ENCODE data around the gene ADCYAP1. TPM values are rescaled to one million over a fixed set of nuclear protein-coding genes. Genes with fewer than 3 reads are reported as not detected.
"Not testable (repeated sequence)": the region's sequence is repeated elsewhere in the genome, so short reads cannot be mapped to it uniquely, and the experiment has no call there.

The ADCYAP1 gene
- 1 to 10 TPM in 1 of 10 donors, under 1 TPM in 7, not detected in 2; 0.09 to 2.7 (median 0.17) TPM for total RNA-seq
- polyA plus RNA-seq = under 1 TPM; 0.13 to 0.29 TPM
- long read RNA-seq, donor 1 = 0 reads
- long read RNA-seq, donor 2 = 0 reads
- long read RNA-seq, donor 3 = 0 reads

- no peak for TF ChIP-seq CTCF (IDR thresholded peaks at IDR 0.05)
- Histone ChIP-seq H3K27me3 (peaks cover 42 to 100% (median 93%) of the 10 kb centered on the region in 7 donors), H3K4me1 (peaks cover 18 to 50% (median 40%) of the 10 kb centered on the region in 9 donors), H3K9me3 (no peaks in the 10 kb centered on the region), H3K27ac (no peak within 1 kb of the TSS), H3K4me3 (no peak within 1 kb of the TSS), H3K36me3 (no peaks in the 10 kb centered on the region)
- 4% methylated on average over 50 to 51 of the region's 51 CpGs for WGBS, 2 donors
- DNase-seq (no peak), ATAC-seq (no peak)
- intact Hi-C loops (cut with DNase I) = no loop called here
Observed at GRCh38 chr18:904218-905090, at the start of gene ADCYAP1. Gene ADCYAP1 (plus strand): TSS chr18:904871. CDS start chr18:905387, 516 bp downstream.

- Histone ChIP-seq H3K9me3 (no peaks in the 10 kb centered on the region), H3K27me3 (peaks cover 0 to 12% (median 3%) of the 10 kb centered on the region in 7 donors), H3K4me1 (no peaks in the 10 kb centered on the region), H3K36me3 (no peaks in the 10 kb centered on the region), H3K4me3 (no peak overlapping the region), H3K27ac (no peak overlapping the region)
- intact Hi-C loops (cut with DNase I) = no loop called here
- TF ChIP-seq CTCF (IDR thresholded peaks at IDR 0.05) = no peak
- ATAC-seq (no peak), DNase-seq (no peak)
- WGBS, 2 donors = 35 to 39% methylated on average over 2 of the region's 2 CpGs
Observed at GRCh38 chr18:857986-858385, 46.7 kb upstream of the ADCYAP1 start.

GRCh38 chr18:864872-865273 is 39.8 kb upstream of the ADCYAP1 start:
- H3K4me1 ChIP-seq = peaks cover 0 to 6% (median 0%) of the 10 kb centered on the region in 9 donors
- intact Hi-C loops (cut with DNase I) = loop anchor here in 8 of 10 donors (5.0 to 10.0 kb wide), 7 partner anchors 97 to 1687 kb away; no protein-coding TSS in a partner anchor
- WGBS, 2 donors = 1% methylated on average over 15 of the region's 15 CpGs
- H3K9me3 ChIP-seq = no peaks in the 10 kb centered on the region
- H3K36me3 ChIP-seq = no peaks in the 10 kb centered on the region
- H3K27me3 ChIP-seq = peaks cover 0 to 47% (median 17%) of the 10 kb centered on the region in 7 donors
- TF ChIP-seq CTCF (IDR thresholded peaks at IDR 0.05) = peak; percentile 90 to 99 (median 96)
- H3K27ac ChIP-seq = no peak overlapping the region
- ATAC-seq = peak in 7 of 8 donors; percentile 67 to 91 (median 79)
- peak; percentile 53 to 65 for DNase-seq
- no peak overlapping the region for H3K4me3 ChIP-seq

GRCh38 chr18:867257-867656 is 37.4 kb upstream of the ADCYAP1 start:
- H3K4me1 ChIP-seq = peaks cover 0 to 6% (median 0%) of the 10 kb centered on the region in 9 donors
- no peak for TF ChIP-seq CTCF (IDR thresholded peaks at IDR 0.05)
- H3K4me3 ChIP-seq = no peak overlapping the region
- no peak for ATAC-seq
- H3K27ac ChIP-seq = no peak overlapping the region
- H3K9me3 ChIP-seq = no peaks in the 10 kb centered on the region
- H3K27me3 ChIP-seq = peaks cover 0 to 49% (median 17%) of the 10 kb centered on the region in 7 donors
- DNase-seq = no peak
- intact Hi-C loops (cut with DNase I) = loop anchor here in 7 of 10 donors (5.0 to 10.0 kb wide), 6 partner anchors 95 to 1680 kb away; no protein-coding TSS in a partner anchor
- H3K36me3 ChIP-seq = no peaks in the 10 kb centered on the region
- WGBS, 2 donors = 85 to 95% methylated on average over 3 of the region's 3 CpGs

GRCh38 chr18:873426-873825 is 31.2 kb upstream of the ADCYAP1 start:
- ATAC-seq, DNase-seq, H3K4me1 ChIP-seq, H3K27ac ChIP-seq, H3K36me3 ChIP-seq: not testable (repeated sequence)
- 82 to 88% methylated on average over 3 of the region's 3 CpGs for WGBS, 2 donors
- intact Hi-C loops (cut with DNase I) = loop anchor here in 1 of 10 donors (10.0 kb wide), 1 partner anchor 71 kb away; no protein-coding TSS in a partner anchor
- Histone ChIP-seq H3K27me3 (peaks cover 0 to 17% (median 5%) of the 10 kb centered on the region in 7 donors), H3K9me3 (peaks cover 0 to 11% (median 0%) of the 10 kb centered on the region in 11 donors), H3K4me3 (peak overlapping the region in 1 of 10 donors; percentile 18)
